HL-60 (cell line): Measurements from ENCODE around the gene LAMA3.
A peak's percentile ranks its signal among the peaks of the same experiment; 100 is the strongest.

Experiments
- DNase-seq, 2 experiments: peaks; one replicate each; pipeline ENCODE4 v3.0.0-alpha.2; 2010 to 2020; ENCODE audit warnings: low read depth in 1 of 2, low spot score in 1 of 2
- H3K27ac ChIP-seq: fragments of 250-450 bp; sonication (Bioruptor Pico); replicated peaks from 2 replicates; pipeline ENCODE4 v1.5.1; 2020; ENCODE audit warnings: mild to moderate bottlenecking, moderate library complexity
- H3K27me3 ChIP-seq: fragments of 250-450 bp; sonication (Bioruptor Pico); 2 replicates; pipeline ENCODE4 v1.5.1; 2021; ENCODE audit warnings: mild to moderate bottlenecking, moderate library complexity; ENCODE audit not compliant: insufficient read depth, poor library complexity, severe bottlenecking
- H3K4me3 ChIP-seq: replicated peaks from 2 replicates; pipeline ENCODE4 v1.5.1; 2011; ENCODE audit warnings: mild to moderate bottlenecking, control low read depth, low read length; ENCODE audit not compliant: insufficient read depth
- GABPA ChIP-seq: IDR thresholded peaks from 2 replicates; pipeline ENCODE4 v1.6.1; 2012; ENCODE audit warnings: low read depth
- POLR2AphosphoS5 ChIP-seq: IDR thresholded peaks from 2 replicates; pipeline ENCODE4 v1.6.1; 2012; ENCODE audit warnings: low read depth
- SPI1 ChIP-seq: IDR thresholded peaks from 2 replicates; pipeline ENCODE4 v1.6.1; 2012; ENCODE audit warnings: low read depth, mild to moderate bottlenecking, borderline replicate concordance
- TF ChIP-seq, protein P1 (sequence below): IDR thresholded peaks from one replicate; pipeline ENCODE4 v1.5.1; 2011; ENCODE audit warnings: low read length, control low read depth, inconsistent platforms; ENCODE audit not compliant: insufficient read depth
- TF ChIP-seq, protein P2 (sequence below): IDR thresholded peaks from 2 replicates; pipeline ENCODE4 v1.6.1; 2012; ENCODE audit warnings: low read depth; ENCODE audit not compliant: insufficient replicate concordance

The LAMA3 gene

GRCh38 chr18:23916338-23916737 is 227.1 kb downstream of the LAMA3 start:
- Histone ChIP-seq H3K27me3 (peaks cover 10% of the 10 kb centered on the region), H3K4me3 (no peak overlapping the region)

GRCh38 chr18:23918395-23919032 is 229.3 kb downstream of the LAMA3 start:
- no peak overlapping the region for H3K27ac ChIP-seq
- H3K4me3 ChIP-seq: no peak overlapping the region
- TF ChIP-seq GABPA: no peak
- TF ChIP-seq, protein P1, sequence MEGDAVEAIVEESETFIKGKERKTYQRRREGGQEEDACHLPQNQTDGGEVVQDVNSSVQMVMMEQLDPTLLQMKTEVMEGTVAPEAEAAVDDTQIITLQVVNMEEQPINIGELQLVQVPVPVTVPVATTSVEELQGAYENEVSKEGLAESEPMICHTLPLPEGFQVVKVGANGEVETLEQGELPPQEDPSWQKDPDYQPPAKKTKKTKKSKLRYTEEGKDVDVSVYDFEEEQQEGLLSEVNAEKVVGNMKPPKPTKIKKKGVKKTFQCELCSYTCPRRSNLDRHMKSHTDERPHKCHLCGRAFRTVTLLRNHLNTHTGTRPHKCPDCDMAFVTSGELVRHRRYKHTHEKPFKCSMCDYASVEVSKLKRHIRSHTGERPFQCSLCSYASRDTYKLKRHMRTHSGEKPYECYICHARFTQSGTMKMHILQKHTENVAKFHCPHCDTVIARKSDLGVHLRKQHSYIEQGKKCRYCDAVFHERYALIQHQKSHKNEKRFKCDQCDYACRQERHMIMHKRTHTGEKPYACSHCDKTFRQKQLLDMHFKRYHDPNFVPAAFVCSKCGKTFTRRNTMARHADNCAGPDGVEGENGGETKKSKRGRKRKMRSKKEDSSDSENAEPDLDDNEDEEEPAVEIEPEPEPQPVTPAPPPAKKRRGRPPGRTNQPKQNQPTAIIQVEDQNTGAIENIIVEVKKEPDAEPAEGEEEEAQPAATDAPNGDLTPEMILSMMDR: peak; percentile 97
- peak; percentile 16 to 68 for DNase-seq
- H3K27me3 ChIP-seq: peaks cover 10% of the 10 kb centered on the region

More at GRCh38 chr18:23916338-23916737, 227.1 kb downstream of the LAMA3 start:
- TF ChIP-seq POLR2AphosphoS5 (no peak), GABPA (no peak), SPI1 (no peak)
- TF ChIP-seq, protein P1: no peak
- TF ChIP-seq, protein P2, sequence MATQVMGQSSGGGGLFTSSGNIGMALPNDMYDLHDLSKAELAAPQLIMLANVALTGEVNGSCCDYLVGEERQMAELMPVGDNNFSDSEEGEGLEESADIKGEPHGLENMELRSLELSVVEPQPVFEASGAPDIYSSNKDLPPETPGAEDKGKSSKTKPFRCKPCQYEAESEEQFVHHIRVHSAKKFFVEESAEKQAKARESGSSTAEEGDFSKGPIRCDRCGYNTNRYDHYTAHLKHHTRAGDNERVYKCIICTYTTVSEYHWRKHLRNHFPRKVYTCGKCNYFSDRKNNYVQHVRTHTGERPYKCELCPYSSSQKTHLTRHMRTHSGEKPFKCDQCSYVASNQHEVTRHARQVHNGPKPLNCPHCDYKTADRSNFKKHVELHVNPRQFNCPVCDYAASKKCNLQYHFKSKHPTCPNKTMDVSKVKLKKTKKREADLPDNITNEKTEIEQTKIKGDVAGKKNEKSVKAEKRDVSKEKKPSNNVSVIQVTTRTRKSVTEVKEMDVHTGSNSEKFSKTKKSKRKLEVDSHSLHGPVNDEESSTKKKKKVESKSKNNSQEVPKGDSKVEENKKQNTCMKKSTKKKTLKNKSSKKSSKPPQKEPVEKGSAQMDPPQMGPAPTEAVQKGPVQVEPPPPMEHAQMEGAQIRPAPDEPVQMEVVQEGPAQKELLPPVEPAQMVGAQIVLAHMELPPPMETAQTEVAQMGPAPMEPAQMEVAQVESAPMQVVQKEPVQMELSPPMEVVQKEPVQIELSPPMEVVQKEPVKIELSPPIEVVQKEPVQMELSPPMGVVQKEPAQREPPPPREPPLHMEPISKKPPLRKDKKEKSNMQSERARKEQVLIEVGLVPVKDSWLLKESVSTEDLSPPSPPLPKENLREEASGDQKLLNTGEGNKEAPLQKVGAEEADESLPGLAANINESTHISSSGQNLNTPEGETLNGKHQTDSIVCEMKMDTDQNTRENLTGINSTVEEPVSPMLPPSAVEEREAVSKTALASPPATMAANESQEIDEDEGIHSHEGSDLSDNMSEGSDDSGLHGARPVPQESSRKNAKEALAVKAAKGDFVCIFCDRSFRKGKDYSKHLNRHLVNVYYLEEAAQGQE: no peak
- H3K27ac ChIP-seq: no peak overlapping the region
- DNase-seq: no peak

DNA sequence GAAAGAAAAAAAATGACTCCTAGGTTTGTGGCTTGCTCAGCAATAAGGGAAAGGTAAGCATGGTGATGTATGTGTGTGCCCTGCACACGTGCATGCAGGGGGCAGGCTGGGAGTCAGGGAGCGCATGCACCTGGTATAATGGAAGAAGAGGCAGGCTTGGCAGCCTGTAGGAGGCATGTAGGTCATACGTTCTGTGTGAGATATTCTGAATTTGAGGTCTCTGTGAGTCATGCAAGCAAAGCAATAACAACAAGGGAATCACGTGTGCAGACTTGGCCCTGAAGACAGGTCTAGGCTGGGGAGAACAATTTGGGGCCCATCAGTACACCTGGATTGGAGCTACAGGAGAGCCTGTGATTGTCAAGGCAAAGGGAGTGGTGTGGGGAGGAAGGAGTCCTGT is 230.8 kb downstream of the LAMA3 start:
- Histone ChIP-seq H3K4me3 (no peak overlapping the region), H3K27me3 (peaks cover 6% of the 10 kb centered on the region), H3K27ac (no peak overlapping the region)
- TF ChIP-seq GABPA: no peak
- no peak for TF ChIP-seq SPI1
- TF ChIP-seq POLR2AphosphoS5: no peak
- TF ChIP-seq, protein P2: no peak
- TF ChIP-seq, protein P1: no peak
- DNase-seq: no peak

GRCh38 chr18:23921716-23922285 is 232.5 kb downstream of the LAMA3 start:
- DNase-seq: no peak
- TF ChIP-seq GABPA (no peak), POLR2AphosphoS5 (no peak), SPI1 (no peak)
- TF ChIP-seq, protein P2: no peak
- TF ChIP-seq, protein P1: no peak

More at GRCh38 chr18:23921716-23922285, 232.5 kb downstream of the LAMA3 start:
- Histone ChIP-seq H3K27me3 (peaks cover 5% of the 10 kb centered on the region), H3K27ac (no peak overlapping the region), H3K4me3 (no peak overlapping the region)
